Mucosa of descending colon (tissue), 3 donors: ENCODE measurements around the gene DENND1A. TPM values are rescaled to one million over a fixed set of nuclear protein-coding genes. Genes with fewer than 3 reads are reported as not detected.

Experiments
- ATAC-seq: fragments of 200-7000 bp; cut with Tn5 transposase; one replicate; pipeline ENCODE4 v1.9.1; 2020; ENCODE audit warnings: mild to moderate bottlenecking, moderate library complexity
- DNase-seq, 3 donors: peaks; one replicate each; pipeline ENCODE4 v3.0.0-alpha.2; 2020
- H3K36me3 ChIP-seq: fragments of 200-600 bp; one replicate; pipeline ENCODE4 v1.8.0; 2021; ENCODE audit warnings: low read depth, mild to moderate bottlenecking
- H3K4me1 ChIP-seq: fragments of 200-600 bp; one replicate; pipeline ENCODE4 v1.8.0; 2021; ENCODE audit warnings: low read depth, mild to moderate bottlenecking
- H3K4me3 ChIP-seq: fragments of 200-600 bp; one replicate; pipeline ENCODE4 v1.8.0; 2021; ENCODE audit warnings: mild to moderate bottlenecking
- H3K9me3 ChIP-seq: fragments of 200-600 bp; one replicate; pipeline ENCODE4 v1.8.0; 2021; ENCODE audit warnings: mild to moderate bottlenecking
- CTCF ChIP-seq: fragments of 200-600 bp; IDR thresholded peaks from one replicate; pipeline ENCODE4 v1.8.0; 2022; ENCODE audit warnings: antibody characterized with exemption, mild to moderate bottlenecking
- intact Hi-C, 2 donors: fragments of 100-400 bp; cut with DNase I in 1 of 2; cut with micrococcal nuclease in 1 of 2; formaldehyde crosslinking; loops; one replicate each; pipeline versions ENCODE4 v1.11.0 to v1.11.1; 2022; cut with DNase I, micrococcal nuclease
- total RNA-seq, 3 donors: library from RNA; stranded (reverse); fragmentation: NEBNext Ultra II Directional in 2 of 3; extraction: Animal tissue kit (Norgen Biotek cat#: 25700) in 2 of 3; gene quantifications; one replicate each; pipeline versions ENCODE4 v1.2.1 to v1.2.4, GENCODE V29; 2021 to 2023
- donor health status: DM: no; HTN: no; CAD: no; lungs with moderate emphysema.
- donor health status: DM: no; HTN: no; CAD: no.
- donor health status: DM: no; HTN: yes; CAD: no.

DENND1A gene
- total RNA-seq, 3 donors from 2014 or later, result 32.8 to 50.0 (median 35.1) TPM

GRCh38 chr9:123724211-123724796 lies 205.6 kb downstream of the DENND1A start:
- Histone ChIP-seq H3K4me3 (no peak overlapping the region), H3K36me3 (no peaks in the 10 kb centered on the region), H3K9me3 (peaks cover 12% of the 10 kb centered on the region), H3K4me1 (no peaks in the 10 kb centered on the region)
- no peak for TF ChIP-seq CTCF
- intact Hi-C loops, result no loop called here
- no peak for ATAC-seq
- DNase-seq, result peak in 1 of 3 donors; percentile 23

GRCh38 chr9:123723135-123723875 lies 206.6 kb downstream of the DENND1A start:
- ATAC-seq (no peak), DNase-seq (no peak)
- Histone ChIP-seq H3K9me3 (peaks cover 12% of the 10 kb centered on the region), H3K4me3 (no peak overlapping the region), H3K4me1 (no peaks in the 10 kb centered on the region), H3K36me3 (no peaks in the 10 kb centered on the region)
- no peak for TF ChIP-seq CTCF
- intact Hi-C loops, result no loop called here

DNA sequence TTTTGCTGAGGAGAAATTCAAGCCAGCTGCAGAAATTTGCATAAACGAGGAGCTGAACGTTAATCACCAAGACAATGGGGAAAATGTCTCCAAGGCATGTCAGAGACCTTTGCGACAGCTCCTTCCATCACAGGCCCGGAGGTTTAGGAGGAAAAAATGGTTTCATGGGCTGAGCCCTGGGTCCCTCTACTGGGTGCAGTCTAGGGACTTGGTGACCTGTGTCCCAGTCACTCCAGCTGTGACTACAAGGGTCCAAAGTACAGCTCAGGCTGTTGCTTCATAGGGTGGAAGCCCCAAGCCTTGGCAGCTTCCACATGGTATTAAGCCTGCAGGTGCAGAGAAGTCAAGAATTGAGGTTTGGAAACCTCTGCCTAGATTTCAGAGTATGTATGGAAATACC lies 207.5 kb downstream of the DENND1A start:
- Histone ChIP-seq H3K4me1 (no peaks in the 10 kb centered on the region), H3K36me3 (no peaks in the 10 kb centered on the region), H3K9me3 (peaks cover 12% of the 10 kb centered on the region), H3K4me3 (no peak overlapping the region)
- ATAC-seq (no peak), DNase-seq (no peak)
- TF ChIP-seq CTCF, result no peak
- intact Hi-C loops, result no loop called here

GRCh38 chr9:123718188-123718587 lies 211.7 kb downstream of the DENND1A start:
- no peak for DNase-seq
- ATAC-seq, result no peak
- H3K9me3 ChIP-seq, result peaks cover 12% of the 10 kb centered on the region
- no peaks in the 10 kb centered on the region for H3K36me3 ChIP-seq
- TF ChIP-seq CTCF, result no peak
- no peaks in the 10 kb centered on the region for H3K4me1 ChIP-seq
- intact Hi-C loops, result no loop called here
- H3K4me3 ChIP-seq, result no peak overlapping the region

DNA sequence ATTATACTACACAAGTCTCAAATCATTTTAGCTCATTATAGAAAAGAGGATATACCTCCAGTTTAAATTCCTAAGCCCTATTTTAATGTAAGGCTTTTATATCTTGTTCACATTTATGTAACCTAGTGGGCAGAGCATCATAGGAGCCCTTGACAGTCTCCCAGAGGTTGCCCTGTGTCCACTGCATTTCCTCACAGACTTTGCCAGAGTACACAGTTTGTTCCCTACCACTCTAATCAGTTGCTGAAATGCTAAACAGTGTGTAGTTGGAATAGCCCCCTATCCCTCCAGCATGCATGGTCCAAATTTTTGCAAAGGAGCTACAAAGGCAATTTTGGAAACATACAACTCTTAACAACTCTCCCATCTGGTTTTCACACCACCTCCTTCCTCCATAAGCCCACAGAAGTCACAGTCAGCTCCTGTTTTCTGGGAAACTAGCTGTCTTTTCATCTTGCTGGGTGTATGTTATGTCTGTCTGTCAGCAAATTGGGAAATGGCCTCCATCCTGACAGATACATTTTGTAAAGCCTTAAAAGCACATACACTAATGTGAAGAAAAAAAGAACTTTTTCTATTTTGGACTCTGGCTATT lies 212.2 kb downstream of the DENND1A start:
- ATAC-seq (no peak), DNase-seq (no peak)
- Histone ChIP-seq H3K36me3 (no peaks in the 10 kb centered on the region), H3K4me3 (no peak overlapping the region), H3K4me1 (no peaks in the 10 kb centered on the region), H3K9me3 (peaks cover 9% of the 10 kb centered on the region)
- intact Hi-C loops, result no loop called here
- no peak for TF ChIP-seq CTCF
